ENCODE measurements around the gene AK9. TPM values are rescaled to one million over a fixed set of nuclear protein-coding genes. Genes with fewer than 3 reads are reported as not detected.

The AK9 gene
- total and polyA plus RNA-seq, 2 of the 4 experiments (the other 2 are of a cell fraction), result 1.7 to 1.8 TPM

DNA sequence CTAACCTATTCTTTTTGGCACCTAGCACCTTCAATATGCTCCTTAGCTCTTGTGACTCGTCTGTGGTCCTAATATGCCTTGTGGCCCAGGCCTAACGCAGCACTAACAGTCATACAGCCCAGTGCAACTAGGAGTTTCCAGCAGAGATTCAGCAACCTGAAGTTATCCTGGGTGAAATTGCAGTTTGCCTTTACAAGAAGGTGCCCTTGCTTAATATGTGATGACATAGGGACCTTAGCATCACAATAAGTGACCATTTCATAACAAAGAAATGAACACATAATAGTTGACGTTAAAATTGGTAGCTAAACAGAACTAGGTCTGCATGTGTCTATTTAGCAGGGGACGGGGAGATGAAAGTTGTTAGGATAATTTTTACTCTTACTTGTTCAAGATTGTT, 10.2 kb upstream of the AK9 start:
- no peak overlapping the region for H3K14ac ChIP-seq (replicated peaks; ENCODE audit: low read depth, low read length)
- H2BK15ac ChIP-seq (ENCODE audit: low read depth, low read length), result no peak overlapping the region
- no peak overlapping the region for H2AFZ ChIP-seq (replicated peaks; ENCODE audit: low read length, poor library complexity)
- no peak overlapping the region for H2BK5ac ChIP-seq (ENCODE audit: low read depth, low read length, poor library complexity, severe bottlenecking)
- H3K9ac ChIP-seq (ENCODE audit: low read depth, low read length), result no peak overlapping the region
- in situ Hi-C loops (cut with MboI; ENCODE audit: low sequenced_read_pairs), result loop anchor here (5.0 kb wide), 2 partner anchors 331 to 691 kb away; no protein-coding TSS in a partner anchor
- dilution Hi-C loops (cut with HindIII; ENCODE audit: low sequenced_read_pairs, unreplicated experiment), result loop anchor here (25.0 kb wide), 1 partner anchor 336 kb away; no protein-coding TSS in a partner anchor
- no peak overlapping the region for H3K56ac ChIP-seq (ENCODE audit: extremely low read depth, insufficient read depth, low read length)
- POLR2A ChIA-PET (ENCODE audit: unreplicated experiment), result no interaction called here
- H2BK120ac ChIP-seq (ENCODE audit: low read depth, low read length), result no peak overlapping the region
- H2BK20ac ChIP-seq (ENCODE audit: low read depth, low read length), result no peak overlapping the region
- no peaks in the 10 kb centered on the region for H3K4me1 ChIP-seq (ENCODE audit: control insufficient read depth, insufficient read depth, low read length)
- intact Hi-C loops (cut with micrococcal nuclease), result no loop called here
- H3K4me3 ChIP-seq (ENCODE audit: insufficient read depth, low read depth, low read length), result no peak overlapping the region
- TF ChIP-seq POLR2A (IDR thresholded peaks at IDR 0.05; ENCODE audit: low read depth, low read length) (no peak), SMC3 (IDR thresholded peaks at IDR 0.05; ENCODE audit: low read depth, low read length) (no peak), MAFK (IDR thresholded peaks at IDR 0.05; ENCODE audit: low read depth, low read length) (no peak), MXI1 (IDR thresholded peaks at IDR 0.05; ENCODE audit: borderline replicate concordance, low read depth, low read length) (no peak), MAZ (IDR thresholded peaks at IDR 0.05; ENCODE audit: borderline replicate concordance, low read depth, low read length) (no peak), FOS (IDR thresholded peaks at IDR 0.05; ENCODE audit: low read depth, low read length) (no peak), NFE2L2 (IDR thresholded peaks at IDR 0.05; ENCODE audit: low read depth, low read length) (no peak), CHD1 (IDR thresholded peaks at IDR 0.05; ENCODE audit: low read depth, low read length) (no peak), CEBPB (IDR thresholded peaks at IDR 0.05; ENCODE audit: low read depth, low read length) (no peak), RAD21 (IDR thresholded peaks at IDR 0.05; ENCODE audit: low read length) (no peak)
- no peaks in the 10 kb centered on the region for H3K9me3 ChIP-seq (ENCODE audit: control insufficient read depth, insufficient read depth, low read length)
- no peak overlapping the region for H4K5ac ChIP-seq (ENCODE audit: low read depth, low read length)
- BruUV-seq (replicated peaks), result no TSS peak
- no peak for ATAC-seq (ENCODE audit: low read depth)
- CTCF ChIA-PET, result interaction anchor here (0.6 to 6.7 kb wide), 2 partner anchors 337 to 749 kb away, joined by 4 to 78 read pairs; no protein-coding TSS in a partner anchor
- H4K91ac ChIP-seq (ENCODE audit: insufficient read depth, low read depth, low read length), result no peak overlapping the region
- no peak overlapping the region for H4K8ac ChIP-seq (ENCODE audit: low read depth in 2 of 2, low read length in 2 of 2)
- H3K36me3 ChIP-seq (ENCODE audit: control insufficient read depth, insufficient read depth, low read length), result peaks cover 1% of the 10 kb centered on the region; the same call in 1 of the 2 replicates
- H3K18ac ChIP-seq (ENCODE audit: low read depth, low read length), result no peak overlapping the region
- H3K9me1 ChIP-seq (ENCODE audit: insufficient read depth, low read length), result peaks cover 4% of the 10 kb centered on the region; the same call in 1 of the 2 replicates
- no peak overlapping the region for H2AK9ac ChIP-seq (replicated peaks; ENCODE audit: low read depth, low read length, poor library complexity)
- peaks cover 0 to 2% of the 10 kb centered on the region in 2 experiments; a peak in 1 of 4 replicates for H3K79me1 ChIP-seq (ENCODE audit: low read depth in 1 of 2, low read length in 2 of 2)
- no peak overlapping the region for H2AK5ac ChIP-seq (ENCODE audit: low read depth, low read length)
- no peak overlapping the region for H3K4me2 ChIP-seq (ENCODE audit: low read depth, low read length)
- no peaks in the 10 kb centered on the region for H3K27me3 ChIP-seq (ENCODE audit: control insufficient read depth, insufficient read depth, low read length)
- H3K4ac ChIP-seq (ENCODE audit: low read depth, low read length), result no peak overlapping the region
- 93% methylated on average over 2 of the region's 4 CpGs; no CpG with 5 or more reads in 1 of the 2 experiments for WGBS, 2 experiments (ENCODE audit: extremely low coverage in 2 of 2, insufficient read length in 1 of 2)
- no peak for DNase-seq
- H4K20me1 ChIP-seq (ENCODE audit: insufficient read depth, low read length), result no peaks in the 10 kb centered on the region
- no peak overlapping the region for H3K23ac ChIP-seq (ENCODE audit: low read depth, low read length)
- no peak overlapping the region for H3K27ac ChIP-seq (ENCODE audit: insufficient read depth, low read length)
